SK-N-SH (cell line): Measurements from ENCODE around the gene ARMH4. TPM values are rescaled to one million over a fixed set of nuclear protein-coding genes. Genes with fewer than 3 reads are reported as not detected.

ENCODE experiments used
- CTCF ChIA-PET: fragments of 300-600, 350-600 bp; formaldehyde crosslinking; extraction: SDS; loops from one replicate; lab custom pipeline; 2021; lab: Yijun Ruan, JAX
- POLR2A ChIA-PET: fragments of 350-600 bp; sonication (Branson Sonifier 250); formaldehyde crosslinking; extraction: SDS; loops from one replicate; lab custom pipeline; 2020; ENCODE audit warnings: antibody characterized with exemption, inconsistent platforms; lab: Yijun Ruan, JAX
- DNase-seq: peaks from one replicate; pipeline ENCODE4 v3.0.0; 2012
- H2AFZ ChIP-seq: fragments of 200-600 bp; sonication (generic); 2 replicates; pipeline ENCODE4 v1.8.1; 2016; ENCODE audit warnings: antibody characterized with exemption, mild to moderate bottlenecking, low read depth
- H3F3A ChIP-seq: fragments of 200-600 bp; sonication (generic); replicated peaks from 2 replicates; pipeline ENCODE3; 2016; ENCODE audit warnings: antibody characterized with exemption, mild to moderate bottlenecking; ENCODE audit not compliant: insufficient read depth
- H3K27ac ChIP-seq, 2 experiments: fragments of 200-500 bp in 1 of 2; fragments of 200-600 bp in 1 of 2; sonication (Bioruptor generic) in 1 of 2; sonication (generic), shearing (Covaris generic) in 1 of 2; 2 replicates each; pipeline versions ENCODE4 v1.5.1 to v1.6.1; 2014 to 2016; ENCODE audit warnings: low read depth in 2 of 2, inconsistent platforms in 1 of 2, low read length in 1 of 2, mild to moderate bottlenecking in 1 of 2, mixed read lengths in 1 of 2
- H3K27me3 ChIP-seq: fragments of 200-600 bp; sonication (generic), shearing (Covaris generic); 2 replicates; pipeline ENCODE4 v1.6.1; 2016; ENCODE audit warnings: mixed run types; ENCODE audit not compliant: insufficient read depth
- H3K36me3 ChIP-seq, 2 experiments: fragments of 200-500 bp in 1 of 2; fragments of 200-600 bp in 1 of 2; sonication (Bioruptor generic) in 1 of 2; sonication (generic) in 1 of 2; replicated peaks in 1 of 2; 2 replicates each; pipeline versions ENCODE3 to v1.5.1; 2014 to 2016; ENCODE audit warnings: low read length in 1 of 2, mild to moderate bottlenecking in 1 of 2; ENCODE audit not compliant: insufficient read depth in 2 of 2, control insufficient read depth in 1 of 2
- H3K4me1 ChIP-seq, 2 experiments: fragments of 200-500 bp in 1 of 2; fragments of 200-600 bp in 1 of 2; sonication (Bioruptor generic) in 1 of 2; sonication (generic), shearing (Covaris generic) in 1 of 2; 2 replicates each; pipeline versions ENCODE4 v1.5.1 to v1.6.1; 2014 to 2016; ENCODE audit warnings: low read depth in 1 of 2, low read length in 1 of 2, mixed run types in 1 of 2; ENCODE audit not compliant: insufficient read depth in 2 of 2, control insufficient read depth in 1 of 2
- H3K4me2 ChIP-seq: fragments of 200-600 bp; sonication (generic), shearing (Covaris generic); 2 replicates; pipeline ENCODE4 v1.6.1; 2017; ENCODE audit warnings: mixed run types
- H3K4me3 ChIP-seq, 2 experiments: fragments of 200-500 bp in 1 of 2; fragments of 200-600 bp in 1 of 2; sonication (Bioruptor generic) in 1 of 2; sonication (generic), shearing (Covaris generic) in 1 of 2; 2 replicates each; pipeline versions ENCODE4 v1.5.1 to v1.8.1; 2014 to 2016; ENCODE audit warnings: low read depth in 2 of 2, inconsistent platforms in 1 of 2, low read length in 1 of 2, mild to moderate bottlenecking in 1 of 2, mixed read lengths in 1 of 2, moderate library complexity in 1 of 2
- H3K79me2 ChIP-seq: fragments of 200-600 bp; sonication (generic); 2 replicates; pipeline ENCODE4 v1.8.1; 2017; ENCODE audit warnings: mild to moderate bottlenecking; ENCODE audit not compliant: insufficient read depth
- H3K9ac ChIP-seq: fragments of 200-600 bp; sonication (generic); 2 replicates; pipeline ENCODE4 v1.6.1; 2017; ENCODE audit warnings: mixed run types
- H3K9me2 ChIP-seq: fragments of 200-600 bp; sonication (generic); 2 replicates; pipeline ENCODE4 v1.6.1; 2017; ENCODE audit warnings: mixed run types
- H3K9me3 ChIP-seq: fragments of 200-600 bp; sonication (generic); 2 replicates; pipeline ENCODE4 v1.6.1; 2017; ENCODE audit warnings: mixed run types, mild to moderate bottlenecking, moderate library complexity
- H4K20me1 ChIP-seq: fragments of 200-600 bp; sonication (generic); 2 replicates; pipeline ENCODE4 v1.6.1; 2017; ENCODE audit warnings: mild to moderate bottlenecking, mixed run types; ENCODE audit not compliant: insufficient read depth
- FOXM1 ChIP-seq: IDR thresholded peaks from 2 replicates; pipeline ENCODE4 v1.4.0; 2012; ENCODE audit warnings: low read depth, mild to moderate bottlenecking
- GABPA ChIP-seq: IDR thresholded peaks from 2 replicates; pipeline ENCODE4 v1.4.0; 2012; ENCODE audit warnings: low read depth, mild to moderate bottlenecking
- GATA2 ChIP-seq: sonication (generic); formaldehyde crosslinking; IDR thresholded peaks from 2 replicates; pipeline ENCODE4 v1.5.0; 2020; ENCODE audit warnings: mild to moderate bottlenecking, missing genetic modification reagents
- JUND ChIP-seq: IDR thresholded peaks from 2 replicates; pipeline ENCODE4 v1.4.0; 2012
- MEF2A ChIP-seq: IDR thresholded peaks from 2 replicates; pipeline ENCODE4 v1.4.0; 2012; ENCODE audit warnings: low read depth, borderline replicate concordance
- MXI1 ChIP-seq: IDR thresholded peaks from 2 replicates; pipeline ENCODE4 v1.6.1; 2012; ENCODE audit warnings: mild to moderate bottlenecking, low read depth, low read length, improper control_type of control experiment
- NFIC ChIP-seq: IDR thresholded peaks from 2 replicates; pipeline ENCODE4 v1.4.0; 2012; ENCODE audit warnings: borderline replicate concordance
- NRF1 ChIP-seq: IDR thresholded peaks from 2 replicates; pipeline ENCODE4 v1.6.1; 2012; ENCODE audit warnings: low read depth, mild to moderate bottlenecking, low read length
- RCOR1 ChIP-seq: fragments of 150-350 bp; IDR thresholded peaks from 2 replicates; pipeline ENCODE4 v1.6.1; 2017; ENCODE audit warnings: antibody characterized with exemption, low read length
- SMC3 ChIP-seq: IDR thresholded peaks from 2 replicates; pipeline ENCODE4 v1.6.1; 2012; ENCODE audit warnings: low read depth, low read length, improper control_type of control experiment
- TCF12 ChIP-seq: IDR thresholded peaks from 2 replicates; pipeline ENCODE4 v1.4.0; 2012
- TEAD4 ChIP-seq: IDR thresholded peaks from 2 replicates; pipeline ENCODE4 v1.4.0; 2012; ENCODE audit warnings: mild to moderate bottlenecking, borderline replicate concordance; ENCODE audit not compliant: insufficient read depth
- YY1 ChIP-seq: IDR thresholded peaks from 2 replicates; pipeline ENCODE4 v1.4.0; 2012; ENCODE audit warnings: low read depth, mild to moderate bottlenecking
- WGBS: methylation state at CpG from one replicate; pipeline ENCODE4 v1.1.6; 2017; ENCODE audit warnings: low lambda C conversion rate; 5-methylcytosine and 5-hydroxymethylcytosine counted together
- polyA plus RNA-seq, 3 experiments: library from polyadenylated mRNA; depleted of rRNA; stranded (reverse); fragments of >200 nt; gene quantifications; 2 replicates each; pipeline ENCODE4 v1.2.3, GENCODE V29; 2012
- TF ChIP-seq, protein P1 (sequence below): IDR thresholded peaks from 2 replicates; pipeline ENCODE4 v1.4.0; 2012; ENCODE audit warnings: low read depth, borderline replicate concordance
- TF ChIP-seq, protein P2 (sequence below): fragments of 200-600 bp; sonication (generic); IDR thresholded peaks from 2 replicates; pipeline ENCODE4 v1.6.1; 2017; ENCODE audit warnings: antibody characterized with exemption, mild to moderate bottlenecking, moderate library complexity
- TF ChIP-seq, protein P3 (sequence below): fragments of 150-350 bp; IDR thresholded peaks from 2 replicates; pipeline ENCODE4 v1.6.1; 2016; ENCODE audit warnings: mild to moderate bottlenecking, low read depth, low read length
- TF ChIP-seq, protein P4 (sequence below): IDR thresholded peaks from 2 replicates; pipeline ENCODE4; 2012
- TF ChIP-seq, protein P5 (sequence below): fragments of 150-350 bp; IDR thresholded peaks from 2 replicates; pipeline ENCODE4 v1.6.1; 2017; ENCODE audit warnings: antibody characterized with exemption, low read length, low read depth, borderline replicate concordance

ARMH4 gene
- polyA plus RNA-seq, 1 of the 3 experiments (the other 2 are of a cell fraction) = 0.39 TPM

DNA sequence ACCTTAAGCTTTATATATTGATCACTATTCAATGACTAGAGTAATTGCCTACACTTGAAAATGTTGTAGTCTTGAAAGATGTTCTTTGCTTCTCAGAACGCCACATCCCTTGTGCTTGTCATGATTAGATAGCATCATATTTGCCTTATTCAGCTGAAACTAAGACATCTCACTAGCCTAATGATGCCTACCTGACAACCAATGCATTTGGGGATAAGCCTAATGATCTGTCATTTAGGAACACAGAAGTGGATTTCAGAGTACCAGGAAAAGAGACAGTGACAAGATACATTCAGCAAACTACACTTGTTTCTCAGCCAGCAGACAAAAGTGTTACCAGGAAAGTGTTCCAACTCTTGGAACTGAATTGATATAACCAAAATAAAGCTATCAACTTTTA is 83.7 kb downstream of the ARMH4 start:
- DNase-seq = no peak
- Histone ChIP-seq H3K36me3 (no peaks in the 10 kb centered on the region), H4K20me1 (no peaks in the 10 kb centered on the region), H3K79me2 (no peaks in the 10 kb centered on the region), H3K9me2 (no peaks in the 10 kb centered on the region), H3K4me1 (peaks cover 0 to 5% of the 10 kb centered on the region in 2 experiments; a peak in 1 of 4 replicates), H3K9ac (no peak overlapping the region), H3F3A (peaks cover 4% of the 10 kb centered on the region), H3K9me3 (no peaks in the 10 kb centered on the region), H3K4me3 (no peak overlapping the region), H3K27ac (no peak overlapping the region), H2AFZ (no peak overlapping the region), H3K4me2 (no peak overlapping the region), H3K27me3 (peaks cover 8% of the 10 kb centered on the region; the same call in 1 of the 2 replicates)
- 8% methylated on average over 1 of the region's 1 CpG for WGBS
- TF ChIP-seq TCF12 (no peak), FOXM1 (no peak), GATA2 (no peak), RCOR1 (no peak), MXI1 (no peak), NRF1 (no peak), MEF2A (no peak), JUND (no peak), SMC3 (no peak), GABPA (no peak), NFIC (no peak), TEAD4 (no peak), YY1 (no peak)
- TF ChIP-seq, protein P1, sequence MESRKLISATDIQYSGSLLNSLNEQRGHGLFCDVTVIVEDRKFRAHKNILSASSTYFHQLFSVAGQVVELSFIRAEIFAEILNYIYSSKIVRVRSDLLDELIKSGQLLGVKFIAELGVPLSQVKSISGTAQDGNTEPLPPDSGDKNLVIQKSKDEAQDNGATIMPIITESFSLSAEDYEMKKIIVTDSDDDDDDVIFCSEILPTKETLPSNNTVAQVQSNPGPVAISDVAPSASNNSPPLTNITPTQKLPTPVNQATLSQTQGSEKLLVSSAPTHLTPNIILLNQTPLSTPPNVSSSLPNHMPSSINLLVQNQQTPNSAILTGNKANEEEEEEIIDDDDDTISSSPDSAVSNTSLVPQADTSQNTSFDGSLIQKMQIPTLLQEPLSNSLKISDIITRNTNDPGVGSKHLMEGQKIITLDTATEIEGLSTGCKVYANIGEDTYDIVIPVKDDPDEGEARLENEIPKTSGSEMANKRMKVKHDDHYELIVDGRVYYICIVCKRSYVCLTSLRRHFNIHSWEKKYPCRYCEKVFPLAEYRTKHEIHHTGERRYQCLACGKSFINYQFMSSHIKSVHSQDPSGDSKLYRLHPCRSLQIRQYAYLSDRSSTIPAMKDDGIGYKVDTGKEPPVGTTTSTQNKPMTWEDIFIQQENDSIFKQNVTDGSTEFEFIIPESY = no peak
- TF ChIP-seq, protein P2, sequence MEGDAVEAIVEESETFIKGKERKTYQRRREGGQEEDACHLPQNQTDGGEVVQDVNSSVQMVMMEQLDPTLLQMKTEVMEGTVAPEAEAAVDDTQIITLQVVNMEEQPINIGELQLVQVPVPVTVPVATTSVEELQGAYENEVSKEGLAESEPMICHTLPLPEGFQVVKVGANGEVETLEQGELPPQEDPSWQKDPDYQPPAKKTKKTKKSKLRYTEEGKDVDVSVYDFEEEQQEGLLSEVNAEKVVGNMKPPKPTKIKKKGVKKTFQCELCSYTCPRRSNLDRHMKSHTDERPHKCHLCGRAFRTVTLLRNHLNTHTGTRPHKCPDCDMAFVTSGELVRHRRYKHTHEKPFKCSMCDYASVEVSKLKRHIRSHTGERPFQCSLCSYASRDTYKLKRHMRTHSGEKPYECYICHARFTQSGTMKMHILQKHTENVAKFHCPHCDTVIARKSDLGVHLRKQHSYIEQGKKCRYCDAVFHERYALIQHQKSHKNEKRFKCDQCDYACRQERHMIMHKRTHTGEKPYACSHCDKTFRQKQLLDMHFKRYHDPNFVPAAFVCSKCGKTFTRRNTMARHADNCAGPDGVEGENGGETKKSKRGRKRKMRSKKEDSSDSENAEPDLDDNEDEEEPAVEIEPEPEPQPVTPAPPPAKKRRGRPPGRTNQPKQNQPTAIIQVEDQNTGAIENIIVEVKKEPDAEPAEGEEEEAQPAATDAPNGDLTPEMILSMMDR = no peak
- TF ChIP-seq, protein P3, sequence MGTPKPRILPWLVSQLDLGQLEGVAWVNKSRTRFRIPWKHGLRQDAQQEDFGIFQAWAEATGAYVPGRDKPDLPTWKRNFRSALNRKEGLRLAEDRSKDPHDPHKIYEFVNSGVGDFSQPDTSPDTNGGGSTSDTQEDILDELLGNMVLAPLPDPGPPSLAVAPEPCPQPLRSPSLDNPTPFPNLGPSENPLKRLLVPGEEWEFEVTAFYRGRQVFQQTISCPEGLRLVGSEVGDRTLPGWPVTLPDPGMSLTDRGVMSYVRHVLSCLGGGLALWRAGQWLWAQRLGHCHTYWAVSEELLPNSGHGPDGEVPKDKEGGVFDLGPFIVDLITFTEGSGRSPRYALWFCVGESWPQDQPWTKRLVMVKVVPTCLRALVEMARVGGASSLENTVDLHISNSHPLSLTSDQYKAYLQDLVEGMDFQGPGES = no peak
- TF ChIP-seq, protein P4, sequence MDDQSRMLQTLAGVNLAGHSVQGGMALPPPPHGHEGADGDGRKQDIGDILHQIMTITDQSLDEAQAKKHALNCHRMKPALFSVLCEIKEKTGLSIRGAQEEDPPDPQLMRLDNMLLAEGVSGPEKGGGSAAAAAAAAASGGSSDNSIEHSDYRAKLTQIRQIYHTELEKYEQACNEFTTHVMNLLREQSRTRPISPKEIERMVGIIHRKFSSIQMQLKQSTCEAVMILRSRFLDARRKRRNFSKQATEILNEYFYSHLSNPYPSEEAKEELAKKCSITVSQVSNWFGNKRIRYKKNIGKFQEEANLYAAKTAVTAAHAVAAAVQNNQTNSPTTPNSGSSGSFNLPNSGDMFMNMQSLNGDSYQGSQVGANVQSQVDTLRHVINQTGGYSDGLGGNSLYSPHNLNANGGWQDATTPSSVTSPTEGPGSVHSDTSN = no peak
- TF ChIP-seq, protein P5, sequence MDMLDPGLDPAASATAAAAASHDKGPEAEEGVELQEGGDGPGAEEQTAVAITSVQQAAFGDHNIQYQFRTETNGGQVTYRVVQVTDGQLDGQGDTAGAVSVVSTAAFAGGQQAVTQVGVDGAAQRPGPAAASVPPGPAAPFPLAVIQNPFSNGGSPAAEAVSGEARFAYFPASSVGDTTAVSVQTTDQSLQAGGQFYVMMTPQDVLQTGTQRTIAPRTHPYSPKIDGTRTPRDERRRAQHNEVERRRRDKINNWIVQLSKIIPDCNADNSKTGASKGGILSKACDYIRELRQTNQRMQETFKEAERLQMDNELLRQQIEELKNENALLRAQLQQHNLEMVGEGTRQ = no peak
- ChIA-PET CTCF (interaction anchor here (1.3 kb wide), 1 partner anchor 39 kb away, joined by 3 read pairs; no protein-coding TSS in a partner anchor), POLR2A (no interaction called here)
